H9 (cell line): ENCODE results near the gene MRPS10. TPM values are rescaled to one million over a fixed set of nuclear protein-coding genes. Genes with fewer than 3 reads are reported as not detected.

ENCODE experiments used
- DNase-seq: peaks from one replicate; pipeline ENCODE4 v3.0.0-alpha.2; 2017
- H2AFZ ChIP-seq: one replicate; pipeline ENCODE4 v1.6.1; 2013; ENCODE audit warnings: mild to moderate bottlenecking, low read length, control low read depth, moderate library complexity
- H2AK5ac ChIP-seq: 2 replicates; pipeline ENCODE4 v1.6.1; 2013; ENCODE audit warnings: low read length, control low read depth, mixed read lengths; ENCODE audit not compliant: insufficient read length
- H2BK120ac ChIP-seq: one replicate; pipeline ENCODE4 v1.6.1; 2013; ENCODE audit warnings: low read depth, mild to moderate bottlenecking, low read length, control low read depth, inconsistent platforms; ENCODE audit not compliant: poor library complexity, severe bottlenecking
- H2BK12ac ChIP-seq: 2 replicates; pipeline ENCODE4 v1.6.1; 2013; ENCODE audit warnings: low read length, control low read depth, mixed read lengths, low read depth; ENCODE audit not compliant: insufficient read length
- H2BK15ac ChIP-seq: 2 replicates; pipeline ENCODE4 v1.6.1; 2013; ENCODE audit warnings: low read depth, low read length, control low read depth
- H2BK20ac ChIP-seq: one replicate; pipeline ENCODE4 v1.6.1; 2013; ENCODE audit warnings: low read depth, mild to moderate bottlenecking, low read length, control low read depth, inconsistent platforms; ENCODE audit not compliant: poor library complexity, severe bottlenecking
- H2BK5ac ChIP-seq: 2 replicates; pipeline ENCODE4 v1.6.1; 2013; ENCODE audit warnings: low read length, control low read depth, mixed read lengths; ENCODE audit not compliant: insufficient read length
- H3K14ac ChIP-seq: 2 replicates; pipeline ENCODE4 v1.6.1; 2013; ENCODE audit warnings: low read length, control low read depth; ENCODE audit not compliant: insufficient read depth
- H3K18ac ChIP-seq: 2 replicates; pipeline ENCODE4 v1.6.1; 2013; ENCODE audit warnings: low read depth, mild to moderate bottlenecking, mixed read lengths, low read length, control low read depth; ENCODE audit not compliant: insufficient read length
- H3K23ac ChIP-seq: 2 replicates; pipeline ENCODE4 v1.6.1; 2013; ENCODE audit warnings: low read length, control low read depth, mixed read lengths, low read depth; ENCODE audit not compliant: insufficient read length
- H3K23me2 ChIP-seq: 2 replicates; pipeline ENCODE4 v1.6.1; 2013; ENCODE audit warnings: low read depth, mild to moderate bottlenecking, mixed read lengths, low read length, control low read depth; ENCODE audit not compliant: insufficient read length, poor library complexity, severe bottlenecking
- H3K27ac ChIP-seq: 2 replicates; pipeline ENCODE4 v1.5.1; 2013; ENCODE audit warnings: low read length, control low read depth, mixed read lengths, low read depth; ENCODE audit not compliant: insufficient read length
- H3K27me3 ChIP-seq: 2 replicates; pipeline ENCODE4 v1.6.1; 2013; ENCODE audit warnings: low read length, control low read depth, inconsistent platforms; ENCODE audit not compliant: insufficient read depth
- H3K4ac ChIP-seq: 2 replicates; pipeline ENCODE4 v1.6.1; 2013; ENCODE audit warnings: low read depth, mild to moderate bottlenecking, control low read depth, inconsistent platforms, low read length, moderate library complexity
- H3K4me1 ChIP-seq: 2 replicates; pipeline ENCODE4 v1.6.1; 2013; ENCODE audit warnings: low read length, control low read depth, inconsistent platforms; ENCODE audit not compliant: insufficient read depth
- H3K4me2 ChIP-seq: 2 replicates; pipeline ENCODE4 v1.6.1; 2013; ENCODE audit warnings: low read length, control low read depth, mixed read lengths; ENCODE audit not compliant: insufficient read length, insufficient read depth
- H3K56ac ChIP-seq: 2 replicates; pipeline ENCODE4 v1.6.1; 2013; ENCODE audit warnings: low read depth, mild to moderate bottlenecking, mixed read lengths, low read length, control low read depth; ENCODE audit not compliant: insufficient read length
- H3K79me1 ChIP-seq: 2 replicates; pipeline ENCODE4 v1.6.1; 2013; ENCODE audit warnings: low read depth, mild to moderate bottlenecking, moderate library complexity, low read length, control low read depth, inconsistent platforms; ENCODE audit not compliant: insufficient read depth, poor library complexity, severe bottlenecking
- H3K79me2 ChIP-seq: 2 replicates; pipeline ENCODE4 v1.6.1; 2013; ENCODE audit warnings: low read length, control low read depth, inconsistent platforms; ENCODE audit not compliant: insufficient read depth
- H3K9ac ChIP-seq: 2 replicates; pipeline ENCODE4 v1.6.1; 2013; ENCODE audit warnings: low read length, control low read depth, mixed read lengths; ENCODE audit not compliant: insufficient read length; ENCODE audit errors: extremely low read depth
- H3K9me3 ChIP-seq: one replicate; pipeline ENCODE4 v1.6.1; 2013; ENCODE audit warnings: low read depth, low read length, inconsistent platforms; ENCODE audit not compliant: control insufficient read depth
- H3T11ph ChIP-seq: one replicate; pipeline ENCODE4 v1.6.1; 2013; ENCODE audit warnings: mild to moderate bottlenecking, low read length, control low read depth, inconsistent platforms
- H4K20me1 ChIP-seq: one replicate; pipeline ENCODE4 v1.6.1; 2013; ENCODE audit not compliant: control insufficient read depth, insufficient read length, insufficient read depth
- H4K5ac ChIP-seq: 2 replicates; pipeline ENCODE4 v1.6.1; 2013; ENCODE audit warnings: low read depth, mild to moderate bottlenecking, mixed read lengths, low read length, control low read depth; ENCODE audit not compliant: insufficient read length
- H4K8ac ChIP-seq: replicated peaks from 2 replicates; pipeline ENCODE4 v1.6.1; 2013; ENCODE audit warnings: low read length, control low read depth, mixed read lengths, low read depth; ENCODE audit not compliant: insufficient read length
- H4K91ac ChIP-seq: 2 replicates; pipeline ENCODE4 v1.6.1; 2013; ENCODE audit warnings: low read depth, mild to moderate bottlenecking, moderate library complexity, mixed read lengths, low read length, control low read depth; ENCODE audit not compliant: insufficient read length
- H3K27ac Mint-ChIP-seq, 3 experiments: 2 replicates in 2 of 3; 3 replicates in 1 of 3; pipeline ENCODE4 v1.8.0; 2020 to 2021; ENCODE audit warnings: mixed read lengths in 3 of 3, mild to moderate bottlenecking in 1 of 3, moderate library complexity in 1 of 3
- H3K27me3 Mint-ChIP-seq: 2 replicates; pipeline ENCODE4 v1.8.0; 2021; ENCODE audit warnings: low read depth, mild to moderate bottlenecking, moderate library complexity, mixed read lengths
- H3K36me3 Mint-ChIP-seq, 3 experiments: 2 replicates in 2 of 3; 3 replicates in 1 of 3; pipeline ENCODE4 v1.8.0; 2020 to 2021; ENCODE audit warnings: low read depth in 3 of 3, mixed read lengths in 3 of 3; ENCODE audit not compliant: insufficient read depth in 1 of 3
- H3K4me1 Mint-ChIP-seq, 2 experiments: 2 replicates each; pipeline ENCODE4 v1.8.0; 2020; ENCODE audit warnings: mixed read lengths in 2 of 2
- H3K4me3 Mint-ChIP-seq, 2 experiments: 2 replicates in 1 of 2; 3 replicates in 1 of 2; pipeline ENCODE4 v1.8.0; 2020 to 2021; ENCODE audit warnings: mild to moderate bottlenecking in 2 of 2, mixed read lengths in 2 of 2, moderate library complexity in 1 of 2
- H3K9me3 Mint-ChIP-seq, 2 experiments: 2 replicates in 1 of 2; 3 replicates in 1 of 2; pipeline ENCODE4 v1.8.0; 2020; ENCODE audit warnings: mild to moderate bottlenecking in 2 of 2, mixed read lengths in 2 of 2, moderate library complexity in 1 of 2
- CTCF ChIP-seq: fragments of 200-600 bp; sonication (generic); conservative IDR thresholded peaks from 3 replicates; pipeline ENCODE4 v1.8.0; 2021; ENCODE audit warnings: antibody characterized with exemption, mild to moderate bottlenecking
- WGBS: extraction: QIAGEN DNeasy Blood & Tissue Kit; methylation state at CpG from one replicate; pipeline ENCODE4 v1.1.7; 2013; ENCODE audit warnings: missing lambda C conversion rate, low lambda C conversion rate, mixed read lengths; ENCODE audit not compliant: insufficient read length; ENCODE audit errors: extremely low coverage; 5-methylcytosine and 5-hydroxymethylcytosine counted together
- total RNA-seq: library from RNA; stranded (reverse); gene quantifications from 2 replicates; pipeline ENCODE4 v1.2.1, GENCODE V29; 2021

The MRPS10 gene
- total RNA-seq, 1 experiment from 2014 or later, result 33.9 TPM

GRCh38 chr6:42225419-42225818 is 7.8 kb upstream of the MRPS10 start:
- H3K9ac ChIP-seq, result no peak overlapping the region
- no peak overlapping the region for H3K27ac Mint-ChIP-seq

More at GRCh38 chr6:42225419-42225818, 7.8 kb upstream of the MRPS10 start:
- Mint-ChIP-seq H3K27me3 (no peaks in the 10 kb centered on the region; the same call in 1 of the 2 replicates), H3K36me3 (peaks cover 3 to 23% (median 22%) of the 10 kb centered on the region in 3 experiments; a peak in 6 of 7 replicates), H3K4me1 (peaks cover 0 to 5% of the 10 kb centered on the region in 2 experiments; a peak in 3 of 4 replicates), H3K9me3 (no peaks in the 10 kb centered on the region), H3K4me3 (no peak overlapping the region)
- DNase-seq, result no peak
- no peaks in the 10 kb centered on the region for H3K27me3 ChIP-seq
- H3K4me2 ChIP-seq, result no peak overlapping the region
- no peaks in the 10 kb centered on the region for H3K9me3 ChIP-seq
- H2BK5ac ChIP-seq, result no peak overlapping the region
- no peaks in the 10 kb centered on the region for H3K79me2 ChIP-seq
- no peak overlapping the region for H2BK12ac ChIP-seq
- no peak overlapping the region for H2BK20ac ChIP-seq
- no peaks in the 10 kb centered on the region for H3K23me2 ChIP-seq
- no peak for TF ChIP-seq CTCF
- no peak overlapping the region for H3K14ac ChIP-seq
- H3K79me1 ChIP-seq, result no peaks in the 10 kb centered on the region
- no peak overlapping the region for H4K91ac ChIP-seq
- H2BK15ac ChIP-seq, result no peak overlapping the region
- no peaks in the 10 kb centered on the region for H4K20me1 ChIP-seq
- H3K18ac ChIP-seq, result no peak overlapping the region
- H3K23ac ChIP-seq, result no peak overlapping the region
- H2AK5ac ChIP-seq, result no peak overlapping the region
- no peak overlapping the region for H3K4ac ChIP-seq
- no peaks in the 10 kb centered on the region for H3K4me1 ChIP-seq
- H2BK120ac ChIP-seq, result no peak overlapping the region
- H3K56ac ChIP-seq, result no peak overlapping the region
- no peak overlapping the region for H4K5ac ChIP-seq
- no peak overlapping the region for H3T11ph ChIP-seq
- 100% methylated on average over 2 of the region's 4 CpGs for WGBS
- no peak overlapping the region for H3K27ac ChIP-seq
- H2AFZ ChIP-seq, result no peak overlapping the region
- H4K8ac ChIP-seq, result no peak overlapping the region
